ENCODE results near the gene MYO10.

Gene MYO10

DNA sequence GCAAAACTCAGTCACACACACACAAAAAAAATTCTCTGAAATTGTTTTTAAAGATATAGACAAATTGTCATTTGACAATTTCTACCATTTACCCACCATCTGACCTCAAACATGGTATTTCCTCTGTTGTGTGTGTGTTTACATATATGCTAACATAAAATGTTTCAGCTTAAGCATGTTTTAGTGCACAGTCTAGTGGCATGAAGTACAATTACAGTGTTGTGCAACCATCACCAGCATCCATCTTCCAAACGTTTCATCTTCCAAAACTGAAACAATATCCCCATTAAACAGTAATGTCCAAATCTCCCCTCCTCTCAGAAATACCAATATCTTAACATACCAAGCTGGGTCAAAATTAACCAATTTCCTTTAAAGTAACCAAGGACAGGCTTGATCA, 65.2 kb downstream of the MYO10 start:
- Mint-ChIP-seq H3K27ac (no peak overlapping the region), H3K27me3 (peaks cover 2% of the 10 kb centered on the region), H3K36me3 (no peaks in the 10 kb centered on the region), H3K9me3 (peaks cover 6% of the 10 kb centered on the region), H3K4me3 (no peak overlapping the region), H3K4me1 (no peaks in the 10 kb centered on the region)

- Mint-ChIP-seq H3K27me3 (peaks cover 2% of the 10 kb centered on the region), H3K27ac (no peak overlapping the region), H3K9me3 (peaks cover 6% of the 10 kb centered on the region), H3K4me3 (no peak overlapping the region), H3K36me3 (no peaks in the 10 kb centered on the region), H3K4me1 (no peaks in the 10 kb centered on the region)
These were observed 66.0 kb downstream of the MYO10 start for GRCh38 chr5:16869821-16870796.

DNA sequence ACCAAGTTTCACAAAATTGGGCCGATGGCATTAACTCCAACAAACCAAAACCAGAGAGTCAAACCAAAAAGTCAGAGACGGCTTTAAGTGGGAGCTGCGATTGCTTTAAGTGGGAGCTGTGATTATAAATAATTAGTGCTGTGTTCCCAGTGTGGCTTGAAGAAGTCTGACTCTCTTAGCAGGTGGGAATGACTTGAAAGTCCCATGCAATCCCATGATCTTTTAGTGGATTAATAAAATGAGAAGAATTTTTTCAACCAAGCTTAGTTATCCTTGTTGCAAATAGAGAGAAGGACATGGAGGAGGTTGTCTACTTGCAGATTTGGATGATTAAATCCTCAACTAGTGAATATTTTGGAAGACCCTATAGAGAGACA, 68.5 kb downstream of the MYO10 start:
- no peaks in the 10 kb centered on the region for H3K9me3 Mint-ChIP-seq
- H3K4me3 Mint-ChIP-seq, result no peak overlapping the region
- H3K27me3 Mint-ChIP-seq, result peaks cover 2% of the 10 kb centered on the region
- no peaks in the 10 kb centered on the region for H3K4me1 Mint-ChIP-seq
- H3K36me3 Mint-ChIP-seq, result no peaks in the 10 kb centered on the region
- H3K27ac Mint-ChIP-seq, result no peak overlapping the region

- Mint-ChIP-seq H3K27me3 (peaks cover 2% of the 10 kb centered on the region), H3K9me3 (no peaks in the 10 kb centered on the region), H3K27ac (no peak overlapping the region), H3K4me3 (no peak overlapping the region), H3K4me1 (no peaks in the 10 kb centered on the region), H3K36me3 (no peaks in the 10 kb centered on the region)
These were observed 69.1 kb downstream of the MYO10 start for GRCh38 chr5:16866795-16867576.

- peaks cover 2% of the 10 kb centered on the region for H3K27me3 Mint-ChIP-seq
- no peaks in the 10 kb centered on the region for H3K36me3 Mint-ChIP-seq
- no peaks in the 10 kb centered on the region for H3K9me3 Mint-ChIP-seq
- H3K27ac Mint-ChIP-seq, result no peak overlapping the region
- no peak overlapping the region for H3K4me3 Mint-ChIP-seq
- no peaks in the 10 kb centered on the region for H3K4me1 Mint-ChIP-seq
These were observed 69.8 kb downstream of the MYO10 start for GRCh38 chr5:16866273-16866672.

GRCh38 chr5:16865151-16865550, 70.9 kb downstream of the MYO10 start:
- Mint-ChIP-seq H3K4me3 (no peak overlapping the region), H3K9me3 (no peaks in the 10 kb centered on the region), H3K4me1 (no peaks in the 10 kb centered on the region), H3K27me3 (peaks cover 2% of the 10 kb centered on the region), H3K27ac (no peak overlapping the region), H3K36me3 (no peaks in the 10 kb centered on the region)

DNA sequence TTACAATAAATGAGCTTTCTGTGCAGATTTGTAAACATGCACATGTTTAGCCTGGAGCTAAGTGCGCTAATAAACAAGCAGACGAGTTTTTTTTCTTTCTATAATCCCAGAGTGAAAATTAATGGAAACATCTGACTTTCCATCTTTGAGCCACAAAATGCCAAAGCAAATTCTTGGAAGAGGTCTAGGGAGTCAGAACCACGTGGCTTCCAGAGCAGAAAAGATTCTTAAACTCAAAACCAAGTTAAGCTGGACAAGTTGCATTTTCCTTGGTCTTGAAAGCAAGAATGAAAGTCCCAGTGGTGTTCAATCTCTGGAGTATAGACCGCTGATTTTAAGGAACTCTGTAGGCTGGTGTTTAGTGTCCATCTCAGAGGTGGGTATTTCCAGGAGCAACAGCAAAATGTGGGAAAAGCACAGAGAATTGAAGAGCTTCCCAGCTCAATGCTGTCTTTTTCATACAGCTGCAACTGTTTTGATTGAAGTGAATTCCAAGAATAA, 71.4 kb downstream of the MYO10 start:
- Mint-ChIP-seq H3K4me1 (no peaks in the 10 kb centered on the region), H3K9me3 (no peaks in the 10 kb centered on the region), H3K27ac (no peak overlapping the region), H3K27me3 (peaks cover 2% of the 10 kb centered on the region), H3K4me3 (no peak overlapping the region), H3K36me3 (no peaks in the 10 kb centered on the region)

DNA sequence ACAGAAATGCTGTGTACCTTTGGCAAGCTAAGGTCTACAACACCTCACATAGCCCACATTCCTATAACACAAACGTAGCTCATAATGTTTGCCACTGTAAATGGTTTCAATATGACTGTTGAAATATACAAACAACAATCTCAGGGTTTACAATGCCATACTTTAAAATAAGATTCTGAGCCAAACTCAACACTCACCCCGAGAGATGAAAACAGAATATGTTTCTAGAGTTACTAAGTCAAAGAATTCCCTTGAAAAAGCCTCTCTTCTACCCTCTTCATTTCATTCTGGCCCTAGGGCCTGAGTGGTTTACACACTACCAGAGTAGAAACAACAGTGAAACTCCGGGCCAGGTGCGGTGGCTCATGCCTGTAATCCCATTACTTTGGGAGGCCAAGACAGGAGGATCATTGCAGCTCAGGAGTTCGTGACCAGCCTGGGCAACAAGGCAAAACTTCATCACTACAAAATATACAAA, 72.6 kb downstream of the MYO10 start:
- no peaks in the 10 kb centered on the region for H3K36me3 Mint-ChIP-seq
- H3K27me3 Mint-ChIP-seq, result peaks cover 2% of the 10 kb centered on the region
- H3K4me3 Mint-ChIP-seq, result no peak overlapping the region
- no peak overlapping the region for H3K27ac Mint-ChIP-seq
- H3K9me3 Mint-ChIP-seq, result no peaks in the 10 kb centered on the region
- no peaks in the 10 kb centered on the region for H3K4me1 Mint-ChIP-seq

DNA sequence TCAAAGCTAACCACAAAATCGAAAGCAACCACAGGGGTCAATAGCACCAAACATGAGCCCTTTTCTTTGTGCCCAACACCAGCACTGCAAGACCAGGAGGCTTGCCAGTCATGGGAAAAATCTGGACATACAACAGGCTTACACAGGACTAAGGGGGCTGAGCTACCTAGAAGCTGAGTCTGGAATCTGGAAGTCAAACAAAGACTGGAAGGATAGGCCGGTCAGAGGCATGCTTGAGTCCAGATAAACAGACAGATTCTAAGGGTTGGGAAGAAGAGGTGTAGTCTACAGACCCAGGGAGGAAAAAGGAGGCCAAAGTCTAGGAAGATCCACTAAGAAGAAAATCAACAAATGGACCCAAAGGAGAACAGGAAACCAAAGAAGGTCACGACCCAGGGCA, 73.3 kb downstream of the MYO10 start:
- H3K27ac Mint-ChIP-seq, result no peak overlapping the region

GRCh38 chr5:16859346-16859745, 76.7 kb downstream of the MYO10 start:
- no peak overlapping the region for H3K27ac Mint-ChIP-seq
- no peaks in the 10 kb centered on the region for H3K9me3 Mint-ChIP-seq
- H3K36me3 Mint-ChIP-seq, result no peaks in the 10 kb centered on the region
- H3K4me3 Mint-ChIP-seq, result no peak overlapping the region
- no peaks in the 10 kb centered on the region for H3K27me3 Mint-ChIP-seq
- H3K4me1 Mint-ChIP-seq, result no peaks in the 10 kb centered on the region

More for the DNA sequence above, 73.3 kb downstream of the MYO10 start:
- Mint-ChIP-seq H3K27me3 (peaks cover 2% of the 10 kb centered on the region), H3K36me3 (no peaks in the 10 kb centered on the region), H3K4me1 (no peaks in the 10 kb centered on the region), H3K9me3 (no peaks in the 10 kb centered on the region), H3K4me3 (no peak overlapping the region)

DNA sequence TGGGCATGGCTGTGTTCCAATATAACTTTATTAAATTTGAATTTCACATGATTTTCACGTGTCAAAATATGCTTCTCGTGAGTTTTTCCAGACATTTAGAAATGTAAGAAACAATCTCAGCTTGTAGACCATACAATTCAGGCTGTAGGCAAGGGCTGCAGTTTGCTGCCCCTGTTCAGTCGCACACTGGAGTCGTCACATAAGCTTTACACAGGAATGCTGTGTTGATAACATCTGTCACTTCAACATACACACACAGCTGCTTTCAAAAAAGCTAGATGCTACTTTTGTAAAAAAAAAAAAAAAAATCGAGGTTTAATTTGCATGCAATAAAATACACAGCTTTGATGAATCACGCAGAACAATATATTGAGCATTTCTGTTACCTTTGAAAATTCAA, 77.9 kb downstream of the MYO10 start:
- Mint-ChIP-seq H3K36me3 (no peaks in the 10 kb centered on the region), H3K27ac (no peak overlapping the region), H3K27me3 (no peaks in the 10 kb centered on the region), H3K9me3 (no peaks in the 10 kb centered on the region), H3K4me3 (no peak overlapping the region), H3K4me1 (no peaks in the 10 kb centered on the region)

GRCh38 chr5:16857635-16858034, 78.5 kb downstream of the MYO10 start:
- Mint-ChIP-seq H3K36me3 (no peaks in the 10 kb centered on the region), H3K27me3 (no peaks in the 10 kb centered on the region), H3K4me3 (no peak overlapping the region), H3K27ac (no peak overlapping the region), H3K9me3 (no peaks in the 10 kb centered on the region), H3K4me1 (no peaks in the 10 kb centered on the region)

DNA sequence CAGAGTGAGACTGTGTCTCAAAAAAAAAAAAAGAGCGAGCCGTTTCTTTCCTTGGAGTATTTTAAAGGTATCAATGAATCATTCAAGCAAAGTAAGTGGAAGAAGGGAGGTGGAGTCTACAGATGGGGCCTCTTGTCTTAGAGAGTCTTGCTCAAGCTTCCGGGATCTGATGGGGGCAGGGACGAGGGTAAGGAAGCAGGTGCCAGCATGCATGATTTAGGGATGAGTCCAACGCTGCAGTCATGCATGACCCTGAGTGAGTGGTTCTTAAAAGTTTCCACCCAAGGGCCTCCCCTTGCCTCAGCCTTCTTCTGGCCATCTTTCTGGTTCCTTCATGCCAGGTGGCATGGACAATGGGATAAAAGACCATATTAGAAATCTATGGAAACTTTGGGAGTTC, 79.6 kb downstream of the MYO10 start:
- H3K36me3 Mint-ChIP-seq, result no peaks in the 10 kb centered on the region
- no peak overlapping the region for H3K27ac Mint-ChIP-seq
- no peak overlapping the region for H3K4me3 Mint-ChIP-seq
- H3K4me1 Mint-ChIP-seq, result no peaks in the 10 kb centered on the region
- H3K27me3 Mint-ChIP-seq, result no peaks in the 10 kb centered on the region
- H3K9me3 Mint-ChIP-seq, result no peaks in the 10 kb centered on the region

GRCh38 chr5:16855898-16856297, 80.2 kb downstream of the MYO10 start:
- no peaks in the 10 kb centered on the region for H3K36me3 Mint-ChIP-seq
- H3K9me3 Mint-ChIP-seq, result no peaks in the 10 kb centered on the region
- no peak overlapping the region for H3K27ac Mint-ChIP-seq
- no peak overlapping the region for H3K4me3 Mint-ChIP-seq
- no peaks in the 10 kb centered on the region for H3K4me1 Mint-ChIP-seq
- H3K27me3 Mint-ChIP-seq, result no peaks in the 10 kb centered on the region

- Mint-ChIP-seq H3K27ac (no peak overlapping the region), H3K36me3 (no peaks in the 10 kb centered on the region), H3K27me3 (no peaks in the 10 kb centered on the region), H3K9me3 (no peaks in the 10 kb centered on the region), H3K4me1 (no peaks in the 10 kb centered on the region), H3K4me3 (no peak overlapping the region)
These were observed 80.6 kb downstream of the MYO10 start for GRCh38 chr5:16855485-16855884.

DNA sequence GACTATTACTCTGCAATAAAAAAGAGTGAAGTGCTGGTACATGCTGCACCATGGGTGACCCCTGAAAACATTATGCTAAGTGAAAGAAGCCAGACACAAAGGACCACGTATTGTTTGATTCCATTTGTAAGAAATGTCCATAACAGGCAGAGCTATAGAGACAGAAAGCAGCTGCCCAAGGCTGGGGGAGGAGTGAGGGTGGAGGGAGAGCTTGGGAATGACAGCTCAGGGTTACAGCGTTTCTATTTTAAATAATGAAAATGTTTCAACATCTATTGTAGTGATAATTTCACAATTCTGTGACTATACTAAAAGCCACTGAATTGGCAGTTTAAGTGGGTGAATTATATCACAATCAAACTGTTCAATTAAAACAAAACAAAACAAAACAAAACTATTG, 81.7 kb downstream of the MYO10 start:
- Mint-ChIP-seq H3K9me3 (no peaks in the 10 kb centered on the region), H3K27me3 (no peaks in the 10 kb centered on the region), H3K4me3 (no peak overlapping the region), H3K36me3 (no peaks in the 10 kb centered on the region), H3K4me1 (no peaks in the 10 kb centered on the region), H3K27ac (no peak overlapping the region)
